ENCODE data around the gene CAPZA1. TPM values are rescaled to one million over a fixed set of nuclear protein-coding genes. Genes with fewer than 3 reads are reported as not detected.

CAPZA1 gene
- total and polyA plus RNA-seq, 10 of the 15 experiments (the other 5 are each of a cell fraction or from before 2014, with no cell fraction given), result 187 to 886 (median 278) TPM

GRCh38 chr1:112695276-112695675 lies 75.6 kb downstream of the CAPZA1 start:
- Histone ChIP-seq H3K4me2 (ENCODE audit: control insufficient read depth, insufficient read depth) (no peak overlapping the region), H3K9me3 (replicated peaks; ENCODE audit: control insufficient read depth, insufficient read depth, low read length) (no peaks in the 10 kb centered on the region), H3K4me1 (ENCODE audit: control insufficient read depth, insufficient read depth, low read length) (peaks cover 5% of the 10 kb centered on the region), H3K4me3 (no peak overlapping the region), H3K36me3 (ENCODE audit: control insufficient read depth in 2 of 2, insufficient read depth in 2 of 2, low read length in 1 of 2) (peaks cover 4 to 26% of the 10 kb centered on the region in 2 experiments; a peak in 3 of 4 replicates), H3K9ac (ENCODE audit: control insufficient read depth, insufficient read depth, low read length) (no peak overlapping the region), H2AFZ (ENCODE audit: control insufficient read depth, low read depth, low read length) (no peak overlapping the region), H3K27ac (ENCODE audit: control insufficient read depth, insufficient read depth) (no peak overlapping the region), H4K20me1 (ENCODE audit: control insufficient read depth, insufficient read depth) (no peaks in the 10 kb centered on the region), H3K27me3 (replicated peaks in 1 of 2; ENCODE audit: control insufficient read depth in 2 of 2, insufficient read depth in 2 of 2, low read length in 1 of 2) (no peaks in the 10 kb centered on the region), H3K79me2 (ENCODE audit: control insufficient read depth, insufficient read depth, low read length) (no peaks in the 10 kb centered on the region)
- in situ Hi-C loops (cut with MboI), result no loop called here
- ATAC-seq (no peak), FAIRE-seq (no peak), DNase-seq (ENCODE audit: low read depth, low spot score) (no peak)
- ChIA-PET CTCF (no interaction called here), POLR2A (no interaction called here), RAD21 (ENCODE audit: unreplicated experiment) (no interaction called here), SMC1A (ENCODE audit: uncharacterized antibody, unreplicated experiment) (interaction anchor here (2.7 kb wide), 1 partner anchor 20 kb away, joined by 8 read pairs; the partner anchor contains the start of gene MOV10)
- no TSS peak for BruUV-seq (replicated peaks)
- WGBS (ENCODE audit: insufficient coverage, insufficient replicate concordance, low lambda C conversion rate, missing lambda C conversion rate), result 99% methylated on average over 9 of the region's 9 CpGs
- intact Hi-C loops (cut with micrococcal nuclease; ENCODE audit: unreplicated experiment), result no loop called here
- TF ChIP-seq ZBTB11 (CRISPR knock-in tag; IDR thresholded peaks at IDR 0.05) (no peak), SP1 (IDR thresholded peaks at IDR 0.05; ENCODE audit: low read depth, low read length) (no peak), CEBPB (IDR thresholded peaks at IDR 0.05; ENCODE audit: borderline replicate concordance in 1 of 2, low read depth in 2 of 2, low read length in 2 of 2) (no peak), WRNIP1 (IDR thresholded peaks at IDR 0.05; ENCODE audit: borderline replicate concordance, low read depth, low read length) (no peak), HDAC6 (IDR thresholded peaks at IDR 0.05; ENCODE audit: unreplicated experiment) (no peak), CBX5 (IDR thresholded peaks at IDR 0.05; ENCODE audit: low read depth) (no peak), USF1 (IDR thresholded peaks at IDR 0.05; ENCODE audit: borderline replicate concordance, extremely low read length, insufficient read depth, low read depth, low read length) (no peak), ZNF687 (IDR thresholded peaks at IDR 0.05) (no peak), NFIC (IDR thresholded peaks at IDR 0.05; ENCODE audit: low read depth, low read length) (no peak), ETV6 (conservative IDR thresholded peaks at IDR 0.05 in 1 of 2, IDR thresholded peaks at IDR 0.05 in 1 of 2; ENCODE audit: borderline replicate concordance in 1 of 2, low read depth in 1 of 2) (no peak), IRF5 (IDR thresholded peaks at IDR 0.05; ENCODE audit: borderline replicate concordance) (no peak), ZNF622 (IDR thresholded peaks at IDR 0.05) (no peak)
